HT1080 (cell line): ENCODE results near the gene ATP2A2. TPM values are rescaled to one million over a fixed set of nuclear protein-coding genes. Genes with fewer than 3 reads are reported as not detected.
"Not testable (repeated sequence)": the region's sequence is repeated elsewhere in the genome, so short reads cannot be mapped to it uniquely, and the experiment has no call there.

ENCODE experiments used
- DNase-seq: peaks from one replicate; pipeline ENCODE4 v3.0.0-alpha.2; 2015; ENCODE audit warnings: low read depth
- small RNA-seq: library from RNA; depleted of rRNA; stranded (forward); fragments of <200 nt; gene quantifications from one replicate; pipeline ENCODE3, GENCODE V24; 2014
- total RNA-seq: library from RNA; depleted of rRNA; stranded (reverse); fragments of >200 nt; shearing (Covaris generic); gene quantifications from 2 replicates; pipeline ENCODE4 v1.2.3, GENCODE V29; 2014; rRNA removed

Gene ATP2A2
- total RNA-seq, 1 experiment from 2014 or later, result 114 TPM

GRCh38 chr12:110366321-110367142, 85.5 kb downstream of the ATP2A2 start:
- no peak for DNase-seq

- DNase-seq, result no peak
Measured at GRCh38 chr12:110367181-110367864, 86.3 kb downstream of the ATP2A2 start.

- DNase-seq, result no peak
Measured at GRCh38 chr12:110369992-110370391, 88.9 kb downstream of the ATP2A2 start.

- no peak for DNase-seq
Measured at GRCh38 chr12:110370732-110371231, 89.7 kb downstream of the ATP2A2 start.

GRCh38 chr12:110371408-110372055, 90.5 kb downstream of the ATP2A2 start:
- DNase-seq, result no peak

GRCh38 chr12:110372056-110372425, 91.0 kb downstream of the ATP2A2 start:
- no peak for DNase-seq

GRCh38 chr12:110373025-110373424, 92.0 kb downstream of the ATP2A2 start:
- DNase-seq, result no peak

- no peak for DNase-seq
Measured at GRCh38 chr12:110373425-110373824, 92.4 kb downstream of the ATP2A2 start.

- DNase-seq, result no peak
Measured at GRCh38 chr12:110373962-110374611, 93.0 kb downstream of the ATP2A2 start.

- not testable (repeated sequence) for DNase-seq
Measured at GRCh38 chr12:110378131-110378790, 97.2 kb downstream of the ATP2A2 start.

- no peak for DNase-seq
Measured at GRCh38 chr12:110379197-110379596, 98.2 kb downstream of the ATP2A2 start.

GRCh38 chr12:110379631-110380030, 98.6 kb downstream of the ATP2A2 start:
- no peak for DNase-seq

GRCh38 chr12:110382683-110383082, 101.6 kb downstream of the ATP2A2 start:
- no peak for DNase-seq

Small RNA genes lying within 50 kb of the gene (small RNA-seq; reads per million reads assigned to genes)
- gene RN7SL769P, result not detected

Other genes with a start within 250 kb of the ATP2A2 start
- 5.5 and 10.7 TPM in 2 replicates for gene C12orf76, start 232.7 kb upstream of the ATP2A2 start, total RNA-seq
- gene IFT81, start 156.9 kb upstream of the ATP2A2 start, total RNA-seq, result 4.4 and 4.9 TPM in 2 replicates
- 79.0 and 84.2 TPM in 2 replicates for gene ANAPC7, start 122.5 kb downstream of the ATP2A2 start, total RNA-seq
- 234 and 244 TPM in 2 replicates for gene ARPC3, start 169.1 kb downstream of the ATP2A2 start, total RNA-seq
- gene GPN3, start 187.0 kb downstream of the ATP2A2 start, total RNA-seq, result 27.2 and 29.6 TPM in 2 replicates
- gene FAM216A, start 187.6 kb downstream of the ATP2A2 start, total RNA-seq, result 38.0 and 46.1 TPM in 2 replicates
- 44.6 and 55.6 TPM in 2 replicates for gene VPS29, start 220.9 kb downstream of the ATP2A2 start, total RNA-seq
- 0.23 and 0.43 TPM in 2 replicates for gene RAD9B, start 221.1 kb downstream of the ATP2A2 start, total RNA-seq